GM23338 (cell line): ENCODE results near the gene EMSY. TPM values are rescaled to one million over a fixed set of nuclear protein-coding genes. Genes with fewer than 3 reads are reported as not detected.

ENCODE experiments used
- CTCF ChIP-seq, 2 experiments: fragments of 200-600 bp in 1 of 2; sonication (generic) in 1 of 2; conservative IDR thresholded peaks; 2 replicates each; pipeline versions ENCODE4 v1.5.1 to v1.6.1; 2016 to 2017; ENCODE audit warnings: antibody characterized with exemption in 2 of 2, low read depth in 2 of 2, mild to moderate bottlenecking in 2 of 2, moderate library complexity in 1 of 2
- EZH2phosphoT487 ChIP-seq: fragments of 200-600 bp; sonication (generic); IDR thresholded peaks from one replicate; pipeline ENCODE4 v1.8.1; 2018; ENCODE audit warnings: antibody characterized with exemption; ENCODE audit not compliant: unreplicated experiment
- JUNB ChIP-seq: IDR thresholded peaks from one replicate; pipeline ENCODE4 v1.6.1; 2016; ENCODE audit warnings: antibody characterized with exemption; ENCODE audit not compliant: unreplicated experiment
- REST ChIP-seq: IDR thresholded peaks from one replicate; pipeline ENCODE4 v1.6.1; 2018; ENCODE audit warnings: antibody characterized with exemption; ENCODE audit not compliant: unreplicated experiment
- polyA plus RNA-seq: library from polyadenylated mRNA; unstranded; fragments of >200 nt; fragmentation: Nextera tagmentation; extraction: Ambion mirVana; gene quantifications from 2 replicates; pipeline ENCODE4 v1.2.1, GENCODE V29; 2016
- small RNA-seq: library from RNA; depleted of rRNA; stranded (forward); fragments of <200 nt; gene quantifications from one replicate; pipeline ENCODE3, GENCODE V24; 2014; ENCODE audit warnings: low replicate concordance
- total RNA-seq: library from RNA; depleted of rRNA; stranded (reverse); fragments of >200 nt; shearing (Covaris generic); gene quantifications from 2 replicates; pipeline ENCODE4 v1.2.3, GENCODE V29; 2014; rRNA removed

The EMSY gene
- total and polyA plus RNA-seq, 2 experiments from 2014 or later = 25.0 to 46.9 TPM

- no peak for TF ChIP-seq CTCF (conservative IDR thresholded peaks at IDR 0.05; ENCODE audit: low read depth in 2 of 2)
- TF ChIP-seq EZH2phosphoT487 = no peak
- no peak for TF ChIP-seq JUNB
- no peak for TF ChIP-seq REST
Observed at GRCh38 chr11:76602431-76602861, 157.6 kb downstream of the EMSY start (continued).

Small RNA genes lying within 50 kb of the gene (small RNA-seq; reads per million reads assigned to genes)
- gene AP001189.2 = not detected
- gene RF00019 = not detected

Other genes starting within 250 kb of the EMSY start
- 0.56 and 3.0 TPM in 2 replicates for gene WNT11, start 238.5 kb upstream of the EMSY start, total RNA-seq
- gene WNT11, start 238.5 kb upstream of the EMSY start, polyA plus RNA-seq = 0.44 TPM in 1 of 2 replicates, not detected in the other
- gene THAP12, start 63.9 kb upstream of the EMSY start, total RNA-seq = 36.0 and 41.3 TPM in 2 replicates
- 20.1 and 24.7 TPM in 2 replicates for gene THAP12, start 63.9 kb upstream of the EMSY start, polyA plus RNA-seq
- 3.4 and 4.9 TPM in 2 replicates for gene GVQW3, start 63.7 kb upstream of the EMSY start, total RNA-seq
- 3.5 and 3.8 TPM in 2 replicates for gene GVQW3, start 63.7 kb upstream of the EMSY start, polyA plus RNA-seq
- 0.42 and 0.89 TPM in 2 replicates for gene LRRC32, start 225.7 kb downstream of the EMSY start, total RNA-seq
- 0.52 and 0.58 TPM in 2 replicates for gene LRRC32, start 225.7 kb downstream of the EMSY start, polyA plus RNA-seq